ENCODE measurements around the gene ITPR1.

- TF ChIP-seq CSDC2 (CRISPR knock-in tag; IDR thresholded peaks at IDR 0.05), result no peak
- no peak for TF ChIP-seq ZC3H10 (CRISPR knock-in tag; IDR thresholded peaks at IDR 0.05)
- TF ChIP-seq GLIS3 (CRISPR knock-in tag; IDR thresholded peaks at IDR 0.05), result no peak
- no peak for TF ChIP-seq PATZ1 (CRISPR knock-in tag; IDR thresholded peaks at IDR 0.05; ENCODE audit: borderline replicate concordance)
- no peak for TF ChIP-seq CREB5 (CRISPR knock-in tag; IDR thresholded peaks at IDR 0.05; ENCODE audit: low read depth)
- TF ChIP-seq POU6F1 (CRISPR knock-in tag; IDR thresholded peaks at IDR 0.05; ENCODE audit: borderline replicate concordance, low read depth), result no peak
- no peak for TF ChIP-seq BACH2 (CRISPR knock-in tag; IDR thresholded peaks at IDR 0.05; ENCODE audit: borderline replicate concordance)
- no peak for TF ChIP-seq ARNTL (CRISPR knock-in tag; IDR thresholded peaks at IDR 0.05; ENCODE audit: borderline replicate concordance, low read depth)
- TF ChIP-seq PPARA (CRISPR knock-in tag; IDR thresholded peaks at IDR 0.05; ENCODE audit: borderline replicate concordance), result no peak
- no peak for TF ChIP-seq SNAI2 (CRISPR knock-in tag; IDR thresholded peaks at IDR 0.05)
- no peak for TF ChIP-seq ZNF70 (CRISPR knock-in tag; IDR thresholded peaks at IDR 0.05)
- TF ChIP-seq ISL1 (CRISPR knock-in tag; IDR thresholded peaks at IDR 0.05), result no peak
These were observed 237.6 kb downstream of the ITPR1 start for GRCh38 chr3:4730719-4731118.

Data from SK-N-SH treated with all-trans-retinoic acid at 6 μM for 48 hours (cell line).